ENCODE measurements around the gene MIAT.

The MIAT gene

GRCh38 chr22:26660356-26660755 lies 3.0 kb downstream of the MIAT start:
- Histone ChIP-seq H3K4me3 (ENCODE audit: low read length) (no peak overlapping the region), H3K27me3 (ENCODE audit: control insufficient read depth, insufficient read depth, low read length) (peaks cover 40% of the 10 kb centered on the region), H3K36me3 (ENCODE audit: control insufficient read depth, insufficient read depth, low read length) (no peaks in the 10 kb centered on the region), H3K4me1 (ENCODE audit: control insufficient read depth, insufficient read depth, low read length) (peaks cover 18% of the 10 kb centered on the region), H3K9me3 (ENCODE audit: control insufficient read depth, low read length) (no peaks in the 10 kb centered on the region), H3K9ac (ENCODE audit: low read length) (no peak overlapping the region)

- Histone ChIP-seq H3K27me3 (ENCODE audit: control insufficient read depth, insufficient read depth, low read length) (peaks cover 42% of the 10 kb centered on the region), H3K9ac (ENCODE audit: low read length) (no peak overlapping the region), H3K4me1 (ENCODE audit: control insufficient read depth, insufficient read depth, low read length) (peaks cover 18% of the 10 kb centered on the region), H3K4me3 (ENCODE audit: low read length) (no peak overlapping the region), H3K9me3 (ENCODE audit: control insufficient read depth, low read length) (no peaks in the 10 kb centered on the region), H3K36me3 (ENCODE audit: control insufficient read depth, insufficient read depth, low read length) (no peaks in the 10 kb centered on the region)
These were observed 3.7 kb downstream of the MIAT start for GRCh38 chr22:26660961-26661578.

GRCh38 chr22:26662160-26662559 lies 4.8 kb downstream of the MIAT start:
- Histone ChIP-seq H3K9ac (ENCODE audit: low read length) (no peak overlapping the region), H3K4me3 (ENCODE audit: low read length) (no peak overlapping the region), H3K27me3 (ENCODE audit: control insufficient read depth, insufficient read depth, low read length) (peaks cover 41% of the 10 kb centered on the region)

GRCh38 chr22:26663374-26663923 lies 6.1 kb downstream of the MIAT start:
- Histone ChIP-seq H3K4me1 (ENCODE audit: control insufficient read depth, insufficient read depth, low read length) (peaks cover 4% of the 10 kb centered on the region), H3K36me3 (ENCODE audit: control insufficient read depth, insufficient read depth, low read length) (no peaks in the 10 kb centered on the region), H3K4me3 (ENCODE audit: low read length) (no peak overlapping the region), H3K9ac (ENCODE audit: low read length) (no peak overlapping the region), H3K27me3 (ENCODE audit: control insufficient read depth, insufficient read depth, low read length) (peaks cover 28% of the 10 kb centered on the region), H3K9me3 (ENCODE audit: control insufficient read depth, low read length) (no peaks in the 10 kb centered on the region)

More at GRCh38 chr22:26662160-26662559, 4.8 kb downstream of the MIAT start:
- Histone ChIP-seq H3K36me3 (ENCODE audit: control insufficient read depth, insufficient read depth, low read length) (no peaks in the 10 kb centered on the region), H3K4me1 (ENCODE audit: control insufficient read depth, insufficient read depth, low read length) (peaks cover 14% of the 10 kb centered on the region), H3K9me3 (ENCODE audit: control insufficient read depth, low read length) (no peaks in the 10 kb centered on the region)

GRCh38 chr22:26665813-26666231 lies 8.4 kb downstream of the MIAT start:
- Histone ChIP-seq H3K27me3 (ENCODE audit: control insufficient read depth, insufficient read depth, low read length) (peaks cover 21% of the 10 kb centered on the region), H3K9ac (ENCODE audit: low read length) (no peak overlapping the region), H3K4me3 (ENCODE audit: low read length) (no peak overlapping the region), H3K4me1 (ENCODE audit: control insufficient read depth, insufficient read depth, low read length) (no peaks in the 10 kb centered on the region), H3K36me3 (ENCODE audit: control insufficient read depth, insufficient read depth, low read length) (no peaks in the 10 kb centered on the region), H3K9me3 (ENCODE audit: control insufficient read depth, low read length) (no peaks in the 10 kb centered on the region)

GRCh38 chr22:26667140-26667539 lies 9.8 kb downstream of the MIAT start:
- Histone ChIP-seq H3K9ac (ENCODE audit: low read length) (no peak overlapping the region), H3K4me3 (ENCODE audit: low read length) (no peak overlapping the region), H3K9me3 (ENCODE audit: control insufficient read depth, low read length) (no peaks in the 10 kb centered on the region), H3K36me3 (ENCODE audit: control insufficient read depth, insufficient read depth, low read length) (no peaks in the 10 kb centered on the region), H3K27me3 (ENCODE audit: control insufficient read depth, insufficient read depth, low read length) (peaks cover 14% of the 10 kb centered on the region), H3K4me1 (ENCODE audit: control insufficient read depth, insufficient read depth, low read length) (peaks cover 2% of the 10 kb centered on the region)

- Histone ChIP-seq H3K27me3 (ENCODE audit: control insufficient read depth, insufficient read depth, low read length) (peaks cover 8% of the 10 kb centered on the region), H3K36me3 (ENCODE audit: control insufficient read depth, insufficient read depth, low read length) (no peaks in the 10 kb centered on the region), H3K9me3 (ENCODE audit: control insufficient read depth, low read length) (no peaks in the 10 kb centered on the region), H3K4me3 (ENCODE audit: low read length) (no peak overlapping the region), H3K4me1 (ENCODE audit: control insufficient read depth, insufficient read depth, low read length) (peaks cover 14% of the 10 kb centered on the region), H3K9ac (ENCODE audit: low read length) (no peak overlapping the region)
These were observed 11.7 kb downstream of the MIAT start for GRCh38 chr22:26669060-26669481.

- Histone ChIP-seq H3K4me3 (ENCODE audit: low read length) (no peak overlapping the region), H3K27me3 (ENCODE audit: control insufficient read depth, insufficient read depth, low read length) (peaks cover 8% of the 10 kb centered on the region), H3K4me1 (ENCODE audit: control insufficient read depth, insufficient read depth, low read length) (peaks cover 21% of the 10 kb centered on the region), H3K9ac (ENCODE audit: low read length) (no peak overlapping the region), H3K9me3 (ENCODE audit: control insufficient read depth, low read length) (no peaks in the 10 kb centered on the region), H3K36me3 (ENCODE audit: control insufficient read depth, insufficient read depth, low read length) (no peaks in the 10 kb centered on the region)
These were observed 13.1 kb downstream of the MIAT start for GRCh38 chr22:26670459-26670858.

GRCh38 chr22:26671317-26672059 lies 14.1 kb downstream of the MIAT start:
- Histone ChIP-seq H3K27me3 (ENCODE audit: control insufficient read depth, insufficient read depth, low read length) (peaks cover 2% of the 10 kb centered on the region), H3K36me3 (ENCODE audit: control insufficient read depth, insufficient read depth, low read length) (no peaks in the 10 kb centered on the region), H3K4me3 (ENCODE audit: low read length) (no peak overlapping the region)

GRCh38 chr22:26672060-26672471 lies 14.7 kb downstream of the MIAT start:
- peak overlapping the region; percentile 89 for H3K4me3 ChIP-seq (ENCODE audit: low read length)
- peaks cover 21% of the 10 kb centered on the region for H3K4me1 ChIP-seq (ENCODE audit: control insufficient read depth, insufficient read depth, low read length)
- no peaks in the 10 kb centered on the region for H3K36me3 ChIP-seq (ENCODE audit: control insufficient read depth, insufficient read depth, low read length)
- H3K9me3 ChIP-seq (ENCODE audit: control insufficient read depth, low read length), result no peaks in the 10 kb centered on the region
- H3K9ac ChIP-seq (ENCODE audit: low read length), result peak overlapping the region; percentile 88
- H3K27me3 ChIP-seq (ENCODE audit: control insufficient read depth, insufficient read depth, low read length), result no peaks in the 10 kb centered on the region

More at GRCh38 chr22:26671317-26672059, 14.1 kb downstream of the MIAT start:
- Histone ChIP-seq H3K4me1 (ENCODE audit: control insufficient read depth, insufficient read depth, low read length) (peaks cover 21% of the 10 kb centered on the region), H3K9ac (ENCODE audit: low read length) (no peak overlapping the region), H3K9me3 (ENCODE audit: control insufficient read depth, low read length) (no peaks in the 10 kb centered on the region)

GRCh38 chr22:26672590-26673468 lies 15.4 kb downstream of the MIAT start:
- Histone ChIP-seq H3K9me3 (ENCODE audit: control insufficient read depth, low read length) (no peaks in the 10 kb centered on the region), H3K4me1 (ENCODE audit: control insufficient read depth, insufficient read depth, low read length) (peaks cover 21% of the 10 kb centered on the region), H3K4me3 (ENCODE audit: low read length) (peak overlapping the region; percentile 89), H3K27me3 (ENCODE audit: control insufficient read depth, insufficient read depth, low read length) (no peaks in the 10 kb centered on the region), H3K36me3 (ENCODE audit: control insufficient read depth, insufficient read depth, low read length) (no peaks in the 10 kb centered on the region), H3K9ac (ENCODE audit: low read length) (peak overlapping the region; percentile 88)

All from mucosa of stomach (tissue), 1 donor.